Activated naive CD8-positive, alpha-beta T cell treated with anti-CD3 and anti-CD28 coated beads, Interleukin-2, amount 10 ng/mL, durations not matched to agents 7 days and 5 days (primary cell): ENCODE results near the gene TLR7. TPM values are rescaled to one million over a fixed set of nuclear protein-coding genes. Genes with fewer than 3 reads are reported as not detected.

ENCODE experiments used
- ATAC-seq: fragments of 150-1000 bp; cut with Tn5 transposase; one replicate; pipeline ENCODE4 v1.10.0; 2021; ENCODE audit warnings: low read depth, moderate library complexity
- POLR2A ChIA-PET: fragments of 350-600 bp; sonication (Branson Sonifier 250); formaldehyde crosslinking; loops from one replicate; lab custom pipeline; 2021; ENCODE audit warnings: antibody characterized with exemption; lab: Charles Lee
- DNase-seq: peaks from one replicate; pipeline ENCODE4 v3.0.0; 2021
- H3K27ac Mint-ChIP-seq: one replicate; pipeline ENCODE4 v1.8.0; 2022; ENCODE audit warnings: mild to moderate bottlenecking, mixed read lengths
- H3K27me3 Mint-ChIP-seq: one replicate; pipeline ENCODE4 v1.8.0; 2022; ENCODE audit warnings: mild to moderate bottlenecking, moderate library complexity, mixed read lengths
- H3K36me3 Mint-ChIP-seq: one replicate; pipeline ENCODE4 v1.8.0; 2021; ENCODE audit warnings: mild to moderate bottlenecking, mixed read lengths
- H3K4me1 Mint-ChIP-seq: one replicate; pipeline ENCODE4 v1.8.0; 2021; ENCODE audit warnings: mixed read lengths
- H3K4me3 Mint-ChIP-seq: one replicate; pipeline ENCODE4 v1.8.0; 2022; ENCODE audit warnings: mild to moderate bottlenecking, moderate library complexity, mixed read lengths
- H3K9me3 Mint-ChIP-seq: one replicate; pipeline ENCODE4 v1.8.0; 2021; ENCODE audit warnings: mixed read lengths
- total RNA-seq, 2 experiments: library from RNA; stranded (reverse); gene quantifications; one replicate each; pipeline ENCODE4 v1.2.3, GENCODE V29; 2021

The TLR7 gene
- total RNA-seq, 2 experiments from 2014 or later = 0.31 to 0.33 TPM

GRCh38 chrX:12919620-12920019 lies 52.7 kb downstream of the TLR7 start:
- Mint-ChIP-seq H3K4me1 (no peaks in the 10 kb centered on the region), H3K27me3 (peaks cover 2% of the 10 kb centered on the region), H3K4me3 (no peak overlapping the region), H3K9me3 (no peaks in the 10 kb centered on the region), H3K36me3 (no peaks in the 10 kb centered on the region), H3K27ac (no peak overlapping the region)
- DNase-seq = no peak
- POLR2A ChIA-PET = no interaction called here
- no peak for ATAC-seq

- peaks cover 3% of the 10 kb centered on the region for H3K9me3 Mint-ChIP-seq
These were observed 54.1 kb downstream of the TLR7 start for GRCh38 chrX:12920990-12921389.

GRCh38 chrX:12921886-12922598 lies 55.2 kb downstream of the TLR7 start:
- POLR2A ChIA-PET = no interaction called here
- no peaks in the 10 kb centered on the region for H3K4me1 Mint-ChIP-seq
- no peak overlapping the region for H3K27ac Mint-ChIP-seq
- no peaks in the 10 kb centered on the region for H3K36me3 Mint-ChIP-seq
- H3K27me3 Mint-ChIP-seq = peaks cover 2% of the 10 kb centered on the region
- DNase-seq = no peak
- H3K4me3 Mint-ChIP-seq = no peak overlapping the region
- no peak for ATAC-seq
- peaks cover 3% of the 10 kb centered on the region for H3K9me3 Mint-ChIP-seq

More at GRCh38 chrX:12920990-12921389, 54.1 kb downstream of the TLR7 start:
- DNase-seq (no peak), ATAC-seq (no peak)
- H3K4me1 Mint-ChIP-seq = no peaks in the 10 kb centered on the region
- H3K4me3 Mint-ChIP-seq = no peak overlapping the region
- POLR2A ChIA-PET = no interaction called here
- no peak overlapping the region for H3K27ac Mint-ChIP-seq
- no peaks in the 10 kb centered on the region for H3K36me3 Mint-ChIP-seq
- H3K27me3 Mint-ChIP-seq = peaks cover 2% of the 10 kb centered on the region

- Mint-ChIP-seq H3K4me3 (no peak overlapping the region), H3K4me1 (no peaks in the 10 kb centered on the region), H3K9me3 (peaks cover 3% of the 10 kb centered on the region), H3K27ac (no peak overlapping the region), H3K36me3 (no peaks in the 10 kb centered on the region), H3K27me3 (peaks cover 2% of the 10 kb centered on the region)
- POLR2A ChIA-PET = no interaction called here
- ATAC-seq (no peak), DNase-seq (no peak)
These were observed 55.7 kb downstream of the TLR7 start for GRCh38 chrX:12922599-12922919.

GRCh38 chrX:12929701-12930100 lies 62.8 kb downstream of the TLR7 start:
- no peak for DNase-seq
- H3K27ac Mint-ChIP-seq = no peak overlapping the region
- POLR2A ChIA-PET = no interaction called here
- peaks cover 3% of the 10 kb centered on the region for H3K36me3 Mint-ChIP-seq
- peaks cover 3% of the 10 kb centered on the region for H3K9me3 Mint-ChIP-seq
- no peaks in the 10 kb centered on the region for H3K27me3 Mint-ChIP-seq
- no peak for ATAC-seq
- H3K4me3 Mint-ChIP-seq = no peak overlapping the region
- H3K4me1 Mint-ChIP-seq = no peaks in the 10 kb centered on the region

GRCh38 chrX:12930150-12930549 lies 63.3 kb downstream of the TLR7 start:
- H3K27me3 Mint-ChIP-seq = no peaks in the 10 kb centered on the region
- POLR2A ChIA-PET = no interaction called here
- no peaks in the 10 kb centered on the region for H3K4me1 Mint-ChIP-seq
- no peak overlapping the region for H3K27ac Mint-ChIP-seq
- H3K4me3 Mint-ChIP-seq = no peak overlapping the region
- peaks cover 3% of the 10 kb centered on the region for H3K36me3 Mint-ChIP-seq
- DNase-seq (no peak), ATAC-seq (no peak)
- H3K9me3 Mint-ChIP-seq = peaks cover 3% of the 10 kb centered on the region

GRCh38 chrX:12932244-12932643 lies 65.4 kb downstream of the TLR7 start:
- peaks cover 3% of the 10 kb centered on the region for H3K36me3 Mint-ChIP-seq
- ATAC-seq (no peak), DNase-seq (no peak)
- POLR2A ChIA-PET = no interaction called here
- peaks cover 2% of the 10 kb centered on the region for H3K9me3 Mint-ChIP-seq
- no peaks in the 10 kb centered on the region for H3K4me1 Mint-ChIP-seq
- no peaks in the 10 kb centered on the region for H3K27me3 Mint-ChIP-seq
- H3K4me3 Mint-ChIP-seq = no peak overlapping the region
- H3K27ac Mint-ChIP-seq = no peak overlapping the region

GRCh38 chrX:12934850-12935249 lies 68.0 kb downstream of the TLR7 start:
- no peaks in the 10 kb centered on the region for H3K4me1 Mint-ChIP-seq
- peaks cover 4% of the 10 kb centered on the region for H3K36me3 Mint-ChIP-seq
- peaks cover 2% of the 10 kb centered on the region for H3K9me3 Mint-ChIP-seq
- H3K27ac Mint-ChIP-seq = no peak overlapping the region
- no peaks in the 10 kb centered on the region for H3K27me3 Mint-ChIP-seq
- ATAC-seq (no peak), DNase-seq (no peak)
- POLR2A ChIA-PET = no interaction called here
- H3K4me3 Mint-ChIP-seq = no peak overlapping the region

GRCh38 chrX:12936947-12937346 lies 70.1 kb downstream of the TLR7 start:
- peaks cover 4% of the 10 kb centered on the region for H3K9me3 Mint-ChIP-seq
- H3K27ac Mint-ChIP-seq = no peak overlapping the region
- no peak for ATAC-seq
- peaks cover 4% of the 10 kb centered on the region for H3K36me3 Mint-ChIP-seq
- no peaks in the 10 kb centered on the region for H3K4me1 Mint-ChIP-seq
- no peak for DNase-seq
- POLR2A ChIA-PET = no interaction called here
- no peaks in the 10 kb centered on the region for H3K27me3 Mint-ChIP-seq
- H3K4me3 Mint-ChIP-seq = no peak overlapping the region

Other genes starting within 250 kb of the TLR7 start
- gene PRPS2, start 75.7 kb upstream of the TLR7 start, total RNA-seq = 10 to 100 TPM; 67.1 to 74.0 TPM
- under 1 TPM; 0.11 to 0.17 TPM for gene TLR8, start 39.5 kb downstream of the TLR7 start, total RNA-seq
- 1,000 to 10,000 TPM; 8,001 to 8,464 TPM for gene TMSB4X, start 108.0 kb downstream of the TLR7 start, total RNA-seq
- not detected for gene FAM9C, start 177.5 kb downstream of the TLR7 start, total RNA-seq